Measurements from ENCODE around the gene LMAN2L.
A peak's percentile ranks its signal among the peaks of the same experiment; 100 is the strongest.
"Not testable (repeated sequence)": the region's sequence is repeated elsewhere in the genome, so short reads cannot be mapped to it uniquely, and the experiment has no call there.

LMAN2L gene

DNA sequence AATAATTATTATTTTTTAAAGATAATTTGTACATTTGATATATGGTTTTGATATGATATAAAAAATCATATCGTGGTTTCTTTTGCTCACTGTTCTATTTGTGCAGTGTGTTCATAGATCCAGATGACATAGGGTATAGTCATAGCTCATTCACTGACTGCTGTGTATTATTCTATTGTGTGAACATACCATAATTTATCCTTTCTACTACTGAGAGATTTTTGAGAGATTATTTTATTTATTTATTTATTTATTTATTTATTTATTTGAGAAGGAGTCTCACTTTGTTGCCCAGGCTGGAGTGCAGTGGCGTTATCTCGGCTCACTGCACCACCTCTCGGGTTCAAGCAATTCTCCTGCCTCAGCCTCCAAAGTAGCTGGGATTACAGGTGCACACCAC is 58.3 kb downstream of the LMAN2L start:
- DNase-seq (ENCODE audit: low spot score) (no peak), ATAC-seq (ENCODE audit: low read depth) (no peak)

DNA sequence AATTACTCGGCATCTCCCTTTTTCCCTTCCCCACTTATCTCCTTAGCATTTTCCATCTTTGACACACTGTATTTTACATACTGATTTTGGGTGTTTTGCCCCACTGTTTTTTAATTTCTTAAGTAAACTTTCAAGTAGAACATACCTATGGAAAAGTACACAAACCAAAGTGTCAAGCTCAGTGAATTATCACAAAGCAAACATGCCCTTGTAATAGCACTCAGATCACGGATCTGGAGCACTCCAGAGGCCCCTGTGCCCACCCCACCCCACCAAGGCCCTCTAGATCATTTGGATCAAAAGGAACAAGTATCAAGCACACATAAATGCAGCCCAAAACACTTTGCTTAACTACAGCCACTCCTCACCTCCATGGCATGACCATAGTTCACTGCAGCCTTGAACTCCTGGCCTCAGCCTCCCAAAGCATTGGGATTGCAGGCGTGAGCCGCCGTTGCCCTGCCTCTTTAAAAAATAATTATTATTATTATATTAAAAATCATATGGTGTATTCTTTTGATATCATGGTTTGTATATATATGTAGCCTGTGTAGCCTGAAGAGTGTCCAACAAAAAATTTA is 59.2 kb downstream of the LMAN2L start:
- Histone ChIP-seq H3K27me3 (ENCODE audit: insufficient read depth, poor library complexity, severe bottlenecking) (no peaks in the 10 kb centered on the region), H3K4me3 (ENCODE audit: severe bottlenecking) (no peak overlapping the region), H3K4me1 (ENCODE audit: insufficient read depth, poor library complexity, severe bottlenecking) (no peaks in the 10 kb centered on the region), H3K36me3 (ENCODE audit: low read depth) (no peaks in the 10 kb centered on the region), H3K27ac (ENCODE audit: poor library complexity, severe bottlenecking) (no peak overlapping the region), H3K9me3 (ENCODE audit: severe bottlenecking) (no peaks in the 10 kb centered on the region)
- ATAC-seq (ENCODE audit: low read depth) (no peak), DNase-seq (ENCODE audit: low spot score) (no peak)
- no peak for TF ChIP-seq CTCF (IDR thresholded peaks at IDR 0.05; ENCODE audit: poor library complexity, severe bottlenecking)

More for the DNA sequence above, 58.3 kb downstream of the LMAN2L start:
- Histone ChIP-seq H3K27me3 (ENCODE audit: insufficient read depth, poor library complexity, severe bottlenecking) (no peaks in the 10 kb centered on the region), H3K4me1 (ENCODE audit: insufficient read depth, poor library complexity, severe bottlenecking) (no peaks in the 10 kb centered on the region), H3K27ac (ENCODE audit: poor library complexity, severe bottlenecking) (no peak overlapping the region), H3K36me3 (ENCODE audit: low read depth) (no peaks in the 10 kb centered on the region), H3K9me3 (ENCODE audit: severe bottlenecking) (no peaks in the 10 kb centered on the region), H3K4me3 (ENCODE audit: severe bottlenecking) (no peak overlapping the region)
- no peak for TF ChIP-seq CTCF (IDR thresholded peaks at IDR 0.05; ENCODE audit: poor library complexity, severe bottlenecking)

DNA sequence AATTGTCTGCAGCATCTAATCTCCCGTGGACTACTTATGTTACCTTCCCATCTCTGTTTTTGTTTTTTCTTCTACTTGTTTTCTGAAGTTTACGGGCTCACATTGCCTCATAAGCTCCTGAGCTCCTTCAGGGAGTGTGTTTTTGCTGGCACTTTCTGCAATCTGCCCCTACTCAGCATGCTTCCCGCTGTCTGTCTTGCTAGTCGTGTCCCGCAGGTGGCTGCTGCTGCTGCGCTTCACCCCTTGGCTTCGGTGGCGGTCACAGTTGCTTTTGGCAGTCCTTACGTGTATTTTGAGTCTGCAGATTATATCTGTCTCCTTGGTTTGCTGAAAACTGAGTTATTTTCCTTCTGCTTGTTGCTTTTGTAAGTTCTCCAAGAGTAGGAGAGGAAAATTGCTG is 60.0 kb downstream of the LMAN2L start:
- Histone ChIP-seq H3K9me3 (ENCODE audit: severe bottlenecking) (no peaks in the 10 kb centered on the region), H3K4me3 (ENCODE audit: severe bottlenecking) (no peak overlapping the region), H3K36me3 (ENCODE audit: low read depth) (no peaks in the 10 kb centered on the region), H3K27ac (ENCODE audit: poor library complexity, severe bottlenecking) (no peak overlapping the region), H3K4me1 (ENCODE audit: insufficient read depth, poor library complexity, severe bottlenecking) (no peaks in the 10 kb centered on the region), H3K27me3 (ENCODE audit: insufficient read depth, poor library complexity, severe bottlenecking) (no peaks in the 10 kb centered on the region)
- DNase-seq (ENCODE audit: low spot score) (no peak), ATAC-seq (ENCODE audit: low read depth) (no peak)
- no peak for TF ChIP-seq CTCF (IDR thresholded peaks at IDR 0.05; ENCODE audit: poor library complexity, severe bottlenecking)

- no peak for DNase-seq (ENCODE audit: low spot score)
- Histone ChIP-seq H3K9me3 (ENCODE audit: severe bottlenecking) (no peaks in the 10 kb centered on the region), H3K27me3 (ENCODE audit: insufficient read depth, poor library complexity, severe bottlenecking) (no peaks in the 10 kb centered on the region), H3K4me1 (ENCODE audit: insufficient read depth, poor library complexity, severe bottlenecking) (peaks cover 8% of the 10 kb centered on the region), H3K36me3 (ENCODE audit: low read depth) (no peaks in the 10 kb centered on the region), H3K27ac (ENCODE audit: poor library complexity, severe bottlenecking) (no peak overlapping the region), H3K4me3 (ENCODE audit: severe bottlenecking) (no peak overlapping the region)
- no peak for ATAC-seq (ENCODE audit: low read depth)
- TF ChIP-seq CTCF (IDR thresholded peaks at IDR 0.05; ENCODE audit: poor library complexity, severe bottlenecking) = no peak
These were observed 70.2 kb downstream of the LMAN2L start for GRCh38 chr2:96669539-96670215.

GRCh38 chr2:96668771-96669170 is 71.1 kb downstream of the LMAN2L start:
- DNase-seq (ENCODE audit: low spot score) (no peak), ATAC-seq (ENCODE audit: low read depth) (no peak)
- Histone ChIP-seq H3K4me3 (ENCODE audit: severe bottlenecking) (no peak overlapping the region), H3K4me1 (ENCODE audit: insufficient read depth, poor library complexity, severe bottlenecking) (peaks cover 11% of the 10 kb centered on the region), H3K27ac (ENCODE audit: poor library complexity, severe bottlenecking) (no peak overlapping the region), H3K36me3 (ENCODE audit: low read depth) (no peaks in the 10 kb centered on the region), H3K9me3 (ENCODE audit: severe bottlenecking) (no peaks in the 10 kb centered on the region), H3K27me3 (ENCODE audit: insufficient read depth, poor library complexity, severe bottlenecking) (no peaks in the 10 kb centered on the region)
- no peak for TF ChIP-seq CTCF (IDR thresholded peaks at IDR 0.05; ENCODE audit: poor library complexity, severe bottlenecking)

DNA sequence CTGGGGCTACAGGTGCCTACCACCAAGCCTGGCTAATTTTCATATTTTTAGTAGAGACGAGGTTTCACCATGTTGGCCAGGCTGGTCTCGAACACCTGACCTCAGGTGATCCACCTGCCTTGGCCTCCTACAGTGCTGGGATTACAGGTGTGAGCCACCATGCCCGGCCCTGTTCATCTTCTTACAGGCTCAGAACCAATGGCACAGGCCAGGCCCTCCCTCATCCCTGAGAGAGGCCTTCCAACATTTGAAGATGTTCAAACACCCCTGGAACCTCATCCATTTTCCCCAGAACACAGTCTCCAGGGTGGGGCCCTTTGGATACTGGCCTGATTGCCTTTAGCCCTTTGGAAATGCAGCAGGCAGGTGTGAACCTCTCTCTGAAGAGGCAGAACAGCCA is 74.1 kb downstream of the LMAN2L start:
- H3K9me3 ChIP-seq (ENCODE audit: severe bottlenecking); H3K36me3 ChIP-seq (ENCODE audit: low read depth); ATAC-seq (ENCODE audit: low read depth); H3K4me3 ChIP-seq (ENCODE audit: severe bottlenecking); DNase-seq (ENCODE audit: low spot score); H3K27me3 ChIP-seq (ENCODE audit: insufficient read depth, poor library complexity, severe bottlenecking): not testable (repeated sequence)
- H3K27ac ChIP-seq (ENCODE audit: poor library complexity, severe bottlenecking) = peak overlapping the region; percentile 64
- peaks cover 11% of the 10 kb centered on the region for H3K4me1 ChIP-seq (ENCODE audit: insufficient read depth, poor library complexity, severe bottlenecking)

Data from RWPE2 (cell line).